HG02840 (cell line): Measurements from ENCODE around the gene KLF5.
A peak's percentile ranks its signal among the peaks of the same experiment; 100 is the strongest.
"Not testable (repeated sequence)": the region's sequence is repeated elsewhere in the genome, so short reads cannot be mapped to it uniquely, and the experiment has no call there.

ENCODE experiments used
- ATAC-seq: cut with Tn5 transposase; IDR thresholded peaks from one replicate; pipeline ENCODE4 v1.9.1; 2021; ENCODE audit warnings: mild to moderate bottlenecking, moderate library complexity, moderate number of reproducible peaks; ENCODE audit not compliant: unreplicated experiment, low FRiP score

Gene KLF5

GRCh38 chr13:73058736-73059459, at the start of gene KLF5:
KLF5 (plus strand) TSS chr13:73059005; CDS start chr13:73059328, 323 bp downstream.
- ATAC-seq, result peak; percentile 97

DNA sequence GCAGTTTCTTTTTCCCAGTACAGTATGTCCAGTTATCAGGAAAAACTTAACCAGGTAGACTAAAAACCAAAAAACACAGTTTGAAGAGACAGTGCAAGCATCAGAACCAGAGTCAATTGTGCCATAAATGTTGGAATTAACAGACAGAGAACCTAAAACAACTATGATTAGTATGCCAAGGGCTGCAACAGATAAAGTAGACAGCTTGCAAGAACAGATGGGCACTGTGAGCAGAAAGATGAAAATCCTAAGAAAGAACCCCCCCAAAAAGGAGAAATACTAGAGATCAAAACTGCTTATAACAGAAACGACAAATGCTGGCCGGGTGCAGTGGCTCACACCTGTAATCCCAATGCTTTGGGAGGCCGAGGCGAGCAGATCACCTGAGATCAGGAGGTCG, 47.1 kb upstream of the KLF5 start:
- ATAC-seq, result no peak

DNA sequence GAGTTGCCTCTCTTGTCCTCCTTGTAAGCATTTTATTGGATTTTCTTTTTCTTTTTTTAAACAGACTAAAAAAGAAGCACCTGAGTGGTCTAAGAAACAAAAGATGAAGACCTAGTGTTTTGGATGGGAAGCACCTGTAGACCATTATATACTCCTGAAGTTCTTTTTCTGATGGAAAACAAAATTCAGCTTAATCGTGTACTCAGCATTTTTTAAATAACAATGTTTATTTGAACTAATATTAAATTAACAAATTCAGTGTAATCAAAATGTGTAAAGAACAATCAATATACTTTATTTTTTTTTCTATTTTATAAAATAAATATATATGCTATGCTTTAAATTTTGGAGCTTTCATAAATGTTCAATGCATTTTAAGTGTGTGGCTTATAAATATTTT, 43.0 kb upstream of the KLF5 start:
- ATAC-seq, result no peak

GRCh38 chr13:73018336-73018735, 40.5 kb upstream of the KLF5 start:
- ATAC-seq, result no peak

DNA sequence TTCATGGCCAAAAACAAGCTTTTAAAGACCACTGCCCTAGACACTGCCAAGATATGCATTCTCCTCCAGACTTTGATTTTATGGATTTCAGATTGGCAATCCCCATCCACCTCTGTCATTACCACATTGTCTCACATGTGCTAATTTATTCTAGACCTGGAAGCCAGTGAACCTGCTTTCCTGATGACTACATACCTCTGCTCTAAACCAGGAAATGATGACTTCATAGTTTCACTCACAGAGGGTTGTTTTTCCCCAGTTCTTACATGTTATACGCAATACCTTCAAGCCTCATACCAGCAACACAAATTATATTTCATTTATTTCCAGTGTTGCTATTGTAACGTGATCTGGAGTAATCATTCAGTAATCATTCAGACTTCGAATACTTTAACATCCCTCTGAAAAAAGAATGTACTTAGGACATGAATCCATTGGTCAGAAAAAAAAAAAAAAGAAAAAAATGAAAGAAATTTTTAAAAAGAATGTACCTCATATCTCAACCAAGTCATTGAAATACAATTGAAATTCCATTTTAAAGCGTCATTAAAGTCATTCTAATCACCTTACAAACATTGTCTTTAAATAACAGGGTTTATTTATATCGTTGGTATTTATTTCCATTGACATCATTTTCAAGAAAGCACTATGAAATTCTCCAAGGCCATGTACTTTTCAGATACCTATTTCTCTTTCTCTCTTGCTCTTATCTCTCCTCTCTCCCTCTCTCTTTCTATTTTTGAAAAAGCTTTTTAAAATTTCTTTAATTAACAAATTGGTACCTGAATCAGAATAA, 33.4 kb upstream of the KLF5 start:
- no peak for ATAC-seq

GRCh38 chr13:73034901-73035300, 23.9 kb upstream of the KLF5 start:
- no peak for ATAC-seq

- no peak for ATAC-seq
Observed at GRCh38 chr13:73035660-73036059, 23.1 kb upstream of the KLF5 start.

DNA sequence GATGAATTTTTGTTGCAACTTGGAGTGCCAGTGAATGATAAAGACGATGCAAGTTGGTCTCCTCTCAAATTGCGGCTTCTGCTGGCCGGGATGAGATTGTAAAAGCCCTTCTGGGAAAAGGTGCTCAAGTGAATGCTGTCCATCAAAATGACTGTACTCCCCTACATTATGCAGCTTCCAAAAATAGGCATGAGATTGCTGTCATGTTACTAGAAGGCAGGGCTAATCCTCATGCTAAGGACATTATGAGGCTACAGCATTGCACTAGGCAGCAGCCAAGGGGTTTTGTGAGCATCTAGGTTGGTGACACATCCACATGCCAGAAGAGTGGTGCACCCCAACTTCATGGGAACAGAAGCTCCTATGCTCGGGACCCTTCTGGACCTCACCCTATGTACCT, 22.2 kb upstream of the KLF5 start:
- no peak for ATAC-seq

DNA sequence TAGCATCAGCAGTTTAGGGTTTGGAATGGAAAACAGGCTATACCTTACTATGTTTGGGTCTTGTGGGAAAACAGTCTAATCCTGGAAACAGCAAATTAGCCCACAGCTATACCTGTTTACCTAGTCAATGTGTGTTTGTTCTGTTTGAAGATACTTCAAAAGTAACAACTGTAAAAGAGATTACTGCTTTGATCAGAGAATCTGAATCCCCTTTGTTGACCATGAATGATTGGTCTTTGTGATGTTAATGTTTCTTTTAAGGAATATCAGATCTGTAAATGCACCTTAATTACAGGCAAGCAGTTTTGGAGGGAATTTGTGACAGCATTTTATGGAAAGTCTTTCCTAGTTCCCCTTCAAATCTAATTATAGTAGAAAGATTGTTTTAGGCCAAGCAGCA, 20.7 kb upstream of the KLF5 start:
- ATAC-seq, result no peak

GRCh38 chr13:73039201-73040108, 19.4 kb upstream of the KLF5 start:
- ATAC-seq, result no peak

DNA sequence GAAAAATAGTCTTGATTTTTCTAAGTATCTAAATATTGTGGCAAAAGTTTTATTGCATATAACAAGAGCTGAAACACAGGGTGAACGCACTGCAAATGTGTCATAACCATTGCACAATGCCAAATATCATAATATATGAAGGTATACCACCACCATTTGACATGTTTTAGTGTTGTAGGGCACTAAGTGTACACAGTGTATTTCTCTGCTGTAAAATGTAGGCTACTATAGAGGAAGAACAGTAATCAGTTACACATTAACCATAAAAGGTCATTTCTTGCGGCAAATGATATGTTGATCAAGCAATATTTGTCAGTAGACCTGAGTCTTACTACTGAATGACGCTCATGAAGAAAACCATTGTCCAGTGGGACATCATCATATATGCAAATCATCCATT, 18.3 kb upstream of the KLF5 start:
- ATAC-seq, result no peak

GRCh38 chr13:73040968-73041596, 17.7 kb upstream of the KLF5 start:
- no peak for ATAC-seq

DNA sequence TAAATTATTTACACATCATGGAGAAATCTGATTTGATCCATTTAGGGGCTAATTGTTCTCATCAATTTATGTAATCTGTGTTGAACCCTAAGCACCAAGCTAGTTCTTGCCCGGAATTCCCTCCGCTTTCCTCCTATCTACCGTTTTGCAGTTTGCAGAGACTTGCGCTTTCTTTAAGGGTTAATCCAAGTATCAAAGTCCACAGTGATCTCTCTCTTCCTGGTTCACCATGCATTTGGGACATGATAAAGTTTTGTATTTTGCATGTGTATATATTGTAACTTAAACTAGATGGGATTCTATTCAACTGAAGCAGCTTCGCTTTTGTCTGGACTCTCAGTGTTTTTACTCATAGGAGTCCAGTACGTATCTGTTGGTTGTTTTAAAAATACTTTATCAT, 13.8 kb upstream of the KLF5 start:
- no peak for ATAC-seq

DNA sequence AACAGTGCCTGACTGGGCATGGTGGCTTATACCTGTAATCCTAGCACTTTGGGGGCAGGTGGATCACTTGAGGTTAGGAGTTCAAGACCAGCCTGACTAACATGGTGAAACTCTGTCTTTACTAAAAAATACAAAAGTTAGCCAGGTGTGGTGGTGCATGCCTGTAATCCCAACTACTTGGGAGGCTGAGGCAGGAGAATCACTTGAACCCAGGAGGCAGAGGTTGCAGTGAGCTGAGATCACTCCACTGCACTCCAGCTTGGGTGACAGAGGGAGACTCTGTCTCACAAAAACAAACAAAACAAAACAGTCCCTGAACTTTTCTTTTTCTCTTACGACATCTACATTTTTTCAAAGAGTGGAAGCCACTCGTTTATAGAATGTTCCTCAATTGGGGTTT, 10.2 kb upstream of the KLF5 start:
- ATAC-seq, result not testable (repeated sequence)

GRCh38 chr13:73054712-73055111, 4.1 kb upstream of the KLF5 start:
- no peak for ATAC-seq

GRCh38 chr13:73055813-73056564, 2.8 kb upstream of the KLF5 start:
- ATAC-seq, result no peak

- no peak for ATAC-seq
Observed at GRCh38 chr13:73056565-73056962, 2.2 kb upstream of the KLF5 start.

- no peak for ATAC-seq
Observed at GRCh38 chr13:73057284-73058063, 1.3 kb upstream of the KLF5 start.

GRCh38 chr13:73058064-73058313, 816 bp upstream of the KLF5 start:
- ATAC-seq, result no peak

- ATAC-seq, result peak; percentile 3
Observed at GRCh38 chr13:73058432-73058735, 421 bp upstream of the KLF5 start.
